ENCODE data around the gene EXOSC7.

Gene EXOSC7

DNA sequence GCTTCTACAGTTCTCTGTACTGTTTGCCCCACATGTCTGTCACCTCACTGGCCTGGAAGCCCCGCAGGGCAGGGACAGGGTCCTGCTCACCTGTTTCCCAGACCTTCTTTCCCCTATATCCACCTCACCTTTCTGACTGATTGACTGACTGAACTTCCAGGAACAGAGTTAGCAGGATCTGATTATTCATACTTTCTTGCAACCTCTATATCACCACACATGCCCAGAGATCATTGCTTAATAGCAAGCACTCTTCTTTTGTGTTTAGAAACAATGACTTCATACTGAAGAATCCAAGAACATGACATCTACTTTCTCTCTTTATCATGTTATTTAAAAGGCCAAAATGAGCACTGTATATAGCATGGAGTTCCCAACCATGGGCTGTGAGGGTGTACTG, 32.1 kb downstream of the EXOSC7 start:
- Histone ChIP-seq H3K4me1 (ENCODE audit: insufficient read depth, low read length) (no peaks in the 10 kb centered on the region), H3K9me3 (ENCODE audit: insufficient read depth, low read depth, low read length) (peaks cover 16% of the 10 kb centered on the region; the same call in 1 of the 2 replicates), H3K27me3 (ENCODE audit: insufficient read depth, low read length) (no peaks in the 10 kb centered on the region), H3K36me3 (ENCODE audit: insufficient read depth, low read length) (peaks cover 83% of the 10 kb centered on the region), H3K4me3 (ENCODE audit: low read length) (no peak overlapping the region), H3K27ac (ENCODE audit: low read depth, low read length) (no peak overlapping the region), H3K9ac (ENCODE audit: low read depth, low read length) (no peak overlapping the region)
- WGBS = 96% methylated on average over 1 of the region's 1 CpG

DNA sequence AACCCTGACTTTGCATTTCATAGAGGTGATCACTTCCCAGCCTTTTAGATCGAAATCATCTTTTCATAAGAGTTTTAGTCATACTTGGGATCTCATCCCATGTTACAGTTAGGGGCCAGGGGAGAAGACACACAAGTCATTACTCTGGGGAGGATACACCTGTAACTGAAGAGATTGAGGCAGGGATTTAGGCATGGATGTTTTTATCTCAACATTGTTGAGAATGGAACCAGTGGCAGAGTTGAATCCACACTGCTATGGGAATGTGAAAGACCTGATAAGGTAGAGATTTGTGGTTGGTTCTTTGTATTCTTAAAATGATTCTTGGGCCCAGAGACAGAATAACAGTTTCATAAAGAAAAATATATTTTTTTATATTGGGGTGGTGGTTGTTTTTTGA, 33.8 kb downstream of the EXOSC7 start:
- Histone ChIP-seq H3K9me3 (ENCODE audit: insufficient read depth, low read depth, low read length) (peaks cover 4% of the 10 kb centered on the region; the same call in 1 of the 2 replicates), H3K4me3 (ENCODE audit: low read length) (no peak overlapping the region), H3K4me1 (ENCODE audit: insufficient read depth, low read length) (no peaks in the 10 kb centered on the region), H3K27me3 (ENCODE audit: insufficient read depth, low read length) (no peaks in the 10 kb centered on the region), H3K27ac (ENCODE audit: low read depth, low read length) (no peak overlapping the region), H3K36me3 (ENCODE audit: insufficient read depth, low read length) (peaks cover 81% of the 10 kb centered on the region), H3K9ac (ENCODE audit: low read depth, low read length) (no peak overlapping the region)
- WGBS = 93% methylated on average over 1 of the region's 1 CpG

GRCh38 chr3:45010811-45011333, 34.8 kb downstream of the EXOSC7 start:
- WGBS = 91% methylated on average over 3 of the region's 3 CpGs
- Histone ChIP-seq H3K9me3 (ENCODE audit: insufficient read depth, low read depth, low read length) (no peaks in the 10 kb centered on the region), H3K36me3 (ENCODE audit: insufficient read depth, low read length) (peaks cover 79% of the 10 kb centered on the region), H3K27me3 (ENCODE audit: insufficient read depth, low read length) (no peaks in the 10 kb centered on the region), H3K27ac (ENCODE audit: low read depth, low read length) (no peak overlapping the region), H3K9ac (ENCODE audit: low read depth, low read length) (no peak overlapping the region), H3K4me3 (ENCODE audit: low read length) (no peak overlapping the region), H3K4me1 (ENCODE audit: insufficient read depth, low read length) (no peaks in the 10 kb centered on the region)

GRCh38 chr3:45011756-45012508, 35.9 kb downstream of the EXOSC7 start:
- peaks cover 76% of the 10 kb centered on the region for H3K36me3 ChIP-seq (ENCODE audit: insufficient read depth, low read length)
- no peak overlapping the region for H3K9ac ChIP-seq (ENCODE audit: low read depth, low read length)
- H3K4me3 ChIP-seq (ENCODE audit: low read length) = no peak overlapping the region
- no peaks in the 10 kb centered on the region for H3K9me3 ChIP-seq (ENCODE audit: insufficient read depth, low read depth, low read length)
- H3K4me1 ChIP-seq (ENCODE audit: insufficient read depth, low read length) = no peaks in the 10 kb centered on the region
- WGBS = 91% methylated on average over 7 of the region's 7 CpGs
- H3K27ac ChIP-seq (ENCODE audit: low read depth, low read length) = no peak overlapping the region
- no peaks in the 10 kb centered on the region for H3K27me3 ChIP-seq (ENCODE audit: insufficient read depth, low read length)

GRCh38 chr3:45012577-45012976, 36.5 kb downstream of the EXOSC7 start:
- 100% methylated on average over 3 of the region's 4 CpGs for WGBS
- no peaks in the 10 kb centered on the region for H3K9me3 ChIP-seq (ENCODE audit: insufficient read depth, low read depth, low read length)
- no peaks in the 10 kb centered on the region for H3K27me3 ChIP-seq (ENCODE audit: insufficient read depth, low read length)
- H3K27ac ChIP-seq (ENCODE audit: low read depth, low read length) = no peak overlapping the region
- H3K9ac ChIP-seq (ENCODE audit: low read depth, low read length) = no peak overlapping the region
- peaks cover 69% of the 10 kb centered on the region for H3K36me3 ChIP-seq (ENCODE audit: insufficient read depth, low read length)
- no peaks in the 10 kb centered on the region for H3K4me1 ChIP-seq (ENCODE audit: insufficient read depth, low read length)
- H3K4me3 ChIP-seq (ENCODE audit: low read length) = no peak overlapping the region

DNA sequence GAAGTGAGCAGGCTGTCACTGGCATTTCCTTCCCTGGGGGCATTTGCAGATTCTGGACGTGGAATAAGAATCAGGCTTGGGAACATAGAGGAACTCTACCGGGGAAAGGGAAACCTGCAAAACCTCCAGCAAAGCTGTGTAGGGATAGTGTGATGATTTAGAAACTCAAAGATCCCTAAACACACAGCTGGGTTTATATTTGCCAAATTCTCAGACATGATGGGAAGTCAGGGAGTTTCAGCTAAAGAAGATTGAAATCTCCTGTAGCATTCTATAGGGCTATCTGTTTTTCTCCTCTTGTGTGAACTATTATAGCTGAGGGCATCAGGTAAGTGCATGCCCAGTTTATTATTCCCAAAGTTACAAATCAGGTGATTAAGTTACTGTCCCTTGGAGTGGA, 40.9 kb downstream of the EXOSC7 start:
- Histone ChIP-seq H3K27me3 (ENCODE audit: insufficient read depth, low read length) (no peaks in the 10 kb centered on the region), H3K36me3 (ENCODE audit: insufficient read depth, low read length) (peaks cover 32% of the 10 kb centered on the region), H3K27ac (ENCODE audit: low read depth, low read length) (no peak overlapping the region), H3K9ac (ENCODE audit: low read depth, low read length) (no peak overlapping the region), H3K9me3 (ENCODE audit: insufficient read depth, low read depth, low read length) (no peaks in the 10 kb centered on the region), H3K4me1 (ENCODE audit: insufficient read depth, low read length) (no peaks in the 10 kb centered on the region), H3K4me3 (ENCODE audit: low read length) (no peak overlapping the region)
- WGBS = 82% methylated on average over 2 of the region's 2 CpGs

GRCh38 chr3:45017821-45018220, 41.8 kb downstream of the EXOSC7 start:
- Histone ChIP-seq H3K27me3 (ENCODE audit: insufficient read depth, low read length) (no peaks in the 10 kb centered on the region), H3K36me3 (ENCODE audit: insufficient read depth, low read length) (peaks cover 23% of the 10 kb centered on the region)
- WGBS = 92% methylated on average over 5 of the region's 5 CpGs

GRCh38 chr3:45020534-45020933, 44.5 kb downstream of the EXOSC7 start:
- H3K4me1 ChIP-seq (ENCODE audit: insufficient read depth, low read length) = no peaks in the 10 kb centered on the region
- H3K27me3 ChIP-seq (ENCODE audit: insufficient read depth, low read length) = no peaks in the 10 kb centered on the region
- no peak overlapping the region for H3K27ac ChIP-seq (ENCODE audit: low read depth, low read length)
- WGBS = 93% methylated on average over 8 of the region's 8 CpGs
- H3K4me3 ChIP-seq (ENCODE audit: low read length) = no peak overlapping the region
- no peaks in the 10 kb centered on the region for H3K9me3 ChIP-seq (ENCODE audit: insufficient read depth, low read depth, low read length)
- H3K9ac ChIP-seq (ENCODE audit: low read depth, low read length) = no peak overlapping the region
- H3K36me3 ChIP-seq (ENCODE audit: insufficient read depth, low read length) = peaks cover 2% of the 10 kb centered on the region; the same call in 1 of the 2 replicates

More at GRCh38 chr3:45017821-45018220, 41.8 kb downstream of the EXOSC7 start:
- no peak overlapping the region for H3K9ac ChIP-seq (ENCODE audit: low read depth, low read length)
- H3K4me3 ChIP-seq (ENCODE audit: low read length) = no peak overlapping the region
- no peak overlapping the region for H3K27ac ChIP-seq (ENCODE audit: low read depth, low read length)
- no peaks in the 10 kb centered on the region for H3K9me3 ChIP-seq (ENCODE audit: insufficient read depth, low read depth, low read length)
- H3K4me1 ChIP-seq (ENCODE audit: insufficient read depth, low read length) = no peaks in the 10 kb centered on the region

DNA sequence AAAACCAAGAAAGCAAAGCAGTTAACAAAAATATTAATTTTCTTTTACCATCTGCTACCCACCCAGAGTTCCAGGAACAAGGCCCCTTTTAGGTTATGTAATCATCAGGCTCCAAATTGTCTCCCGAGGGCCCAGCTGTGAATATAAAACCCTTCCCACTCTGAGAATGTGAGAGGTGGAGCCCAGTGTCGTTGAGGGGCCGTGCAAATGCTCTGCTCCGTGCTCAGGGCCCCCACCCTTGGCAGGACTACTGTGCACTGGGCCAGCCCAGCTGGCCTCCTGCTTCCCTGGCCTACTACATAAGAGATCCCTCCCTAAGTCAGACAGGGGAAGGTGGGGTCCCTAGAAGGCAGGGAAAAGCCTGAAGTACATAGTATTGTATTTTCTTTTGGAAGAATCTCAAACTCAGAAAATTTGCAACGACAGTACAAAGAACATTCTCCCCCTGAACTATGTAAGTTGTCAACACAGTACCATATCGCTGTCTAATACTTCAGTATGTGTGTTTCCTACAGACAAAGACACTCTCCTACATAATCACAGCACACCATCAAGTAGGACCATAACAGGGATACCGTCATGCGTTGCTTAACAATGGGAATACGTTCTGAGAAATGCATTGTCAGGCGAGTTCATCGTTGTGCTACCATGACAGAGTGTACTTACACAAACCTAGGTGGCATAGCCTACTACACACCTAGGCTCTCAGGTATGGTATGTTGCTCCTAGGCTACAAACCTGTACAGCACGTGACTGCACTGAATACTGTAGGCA, 45.7 kb downstream of the EXOSC7 start:
- Histone ChIP-seq H3K27ac (ENCODE audit: low read depth, low read length) (no peak overlapping the region), H3K9ac (ENCODE audit: low read depth, low read length) (no peak overlapping the region), H3K9me3 (ENCODE audit: insufficient read depth, low read depth, low read length) (no peaks in the 10 kb centered on the region), H3K4me3 (ENCODE audit: low read length) (no peak overlapping the region), H3K27me3 (ENCODE audit: insufficient read depth, low read length) (no peaks in the 10 kb centered on the region), H3K4me1 (ENCODE audit: insufficient read depth, low read length) (no peaks in the 10 kb centered on the region), H3K36me3 (ENCODE audit: insufficient read depth, low read length) (no peaks in the 10 kb centered on the region)
- WGBS = 82% methylated on average over 12 of the region's 12 CpGs

- no peaks in the 10 kb centered on the region for H3K4me1 ChIP-seq (ENCODE audit: insufficient read depth, low read length)
- no peak overlapping the region for H3K9ac ChIP-seq (ENCODE audit: low read depth, low read length)
- H3K27me3 ChIP-seq (ENCODE audit: insufficient read depth, low read length) = no peaks in the 10 kb centered on the region
- 73% methylated on average over 2 of the region's 3 CpGs for WGBS
- H3K36me3 ChIP-seq (ENCODE audit: insufficient read depth, low read length) = no peaks in the 10 kb centered on the region
- no peak overlapping the region for H3K4me3 ChIP-seq (ENCODE audit: low read length)
- H3K27ac ChIP-seq (ENCODE audit: low read depth, low read length) = no peak overlapping the region
- no peaks in the 10 kb centered on the region for H3K9me3 ChIP-seq (ENCODE audit: insufficient read depth, low read depth, low read length)
Measured at GRCh38 chr3:45023675-45024074, 47.6 kb downstream of the EXOSC7 start.

- H3K9me3 ChIP-seq (ENCODE audit: insufficient read depth, low read depth, low read length) = no peaks in the 10 kb centered on the region
- no peaks in the 10 kb centered on the region for H3K27me3 ChIP-seq (ENCODE audit: insufficient read depth, low read length)
- no peak overlapping the region for H3K9ac ChIP-seq (ENCODE audit: low read depth, low read length)
- no peak overlapping the region for H3K27ac ChIP-seq (ENCODE audit: low read depth, low read length)
- H3K36me3 ChIP-seq (ENCODE audit: insufficient read depth, low read length) = no peaks in the 10 kb centered on the region
- no peak overlapping the region for H3K4me3 ChIP-seq (ENCODE audit: low read length)
- 90% methylated on average over 6 of the region's 6 CpGs for WGBS
- no peaks in the 10 kb centered on the region for H3K4me1 ChIP-seq (ENCODE audit: insufficient read depth, low read length)
Measured at GRCh38 chr3:45024542-45025255, 48.7 kb downstream of the EXOSC7 start.
